HG03159 (cell line): ENCODE measurements around the gene POT1.
"Not testable (repeated sequence)": the region's sequence is repeated elsewhere in the genome, so short reads cannot be mapped to it uniquely, and the experiment has no call there.

ENCODE experiments used
- ATAC-seq: cut with Tn5 transposase; IDR thresholded peaks from one replicate; pipeline ENCODE4 v1.9.1; 2021; ENCODE audit warnings: mild to moderate bottlenecking, moderate library complexity; ENCODE audit not compliant: unreplicated experiment

The POT1 gene

GRCh38 chr7:124929467-124930172 is at the start of gene POT1:
POT1 (minus strand) TSS chr7:124929825; CDS start chr7:124897173, 32,652 bp downstream.
- ATAC-seq, result peak; percentile 100

GRCh38 chr7:124975131-124975530 is 45.5 kb upstream of the POT1 start:
- ATAC-seq, result not testable (repeated sequence)

GRCh38 chr7:124965553-124965952 is 35.9 kb upstream of the POT1 start:
- no peak for ATAC-seq

GRCh38 chr7:124959676-124960075 is 30.1 kb upstream of the POT1 start:
- no peak for ATAC-seq

- ATAC-seq, result not testable (repeated sequence)
Observed at GRCh38 chr7:124957952-124958351, 28.3 kb upstream of the POT1 start.

GRCh38 chr7:124956160-124956559 is 26.5 kb upstream of the POT1 start:
- ATAC-seq, result no peak

- no peak for ATAC-seq
Observed at GRCh38 chr7:124954790-124955189, 25.2 kb upstream of the POT1 start.

GRCh38 chr7:124945680-124946079 is 16.1 kb upstream of the POT1 start:
- no peak for ATAC-seq

- no peak for ATAC-seq
Observed at GRCh38 chr7:124943472-124943871, 13.8 kb upstream of the POT1 start.

GRCh38 chr7:124942399-124942798 is 12.8 kb upstream of the POT1 start:
- no peak for ATAC-seq

- no peak for ATAC-seq
Observed at GRCh38 chr7:124940306-124940705, 10.7 kb upstream of the POT1 start.

GRCh38 chr7:124938128-124938527 is 8.5 kb upstream of the POT1 start:
- ATAC-seq, result no peak

- no peak for ATAC-seq
Observed at GRCh38 chr7:124937076-124937475, 7.5 kb upstream of the POT1 start.

GRCh38 chr7:124934841-124935240 is 5.2 kb upstream of the POT1 start:
- ATAC-seq, result no peak

GRCh38 chr7:124930655-124931597 is 1.3 kb upstream of the POT1 start:
- ATAC-seq, result no peak

- no peak for ATAC-seq
Observed at GRCh38 chr7:124930173-124930623, 573 bp upstream of the POT1 start.

- no peak for ATAC-seq
Observed at GRCh38 chr7:124924906-124925305, 4.7 kb downstream of the POT1 start.

- ATAC-seq, result no peak
Observed at GRCh38 chr7:124922200-124922599, 7.4 kb downstream of the POT1 start.

- no peak for ATAC-seq
Observed at GRCh38 chr7:124919841-124920240, 9.8 kb downstream of the POT1 start.

- ATAC-seq, result peak; percentile 74
Observed at GRCh38 chr7:124918662-124919061, 11.0 kb downstream of the POT1 start.

- peak; percentile 46 for ATAC-seq
Observed at GRCh38 chr7:124915242-124915641, 14.4 kb downstream of the POT1 start.

- no peak for ATAC-seq
Observed at GRCh38 chr7:124914298-124914697, 15.3 kb downstream of the POT1 start.
